EL (cell line): ENCODE data around the gene SLC35G1.
A peak's percentile ranks its signal among the peaks of the same experiment; 100 is the strongest.

Experiments
- DNase-seq: peaks from one replicate; pipeline ENCODE4 v3.0.0-alpha.2; 2016

Gene SLC35G1

DNA sequence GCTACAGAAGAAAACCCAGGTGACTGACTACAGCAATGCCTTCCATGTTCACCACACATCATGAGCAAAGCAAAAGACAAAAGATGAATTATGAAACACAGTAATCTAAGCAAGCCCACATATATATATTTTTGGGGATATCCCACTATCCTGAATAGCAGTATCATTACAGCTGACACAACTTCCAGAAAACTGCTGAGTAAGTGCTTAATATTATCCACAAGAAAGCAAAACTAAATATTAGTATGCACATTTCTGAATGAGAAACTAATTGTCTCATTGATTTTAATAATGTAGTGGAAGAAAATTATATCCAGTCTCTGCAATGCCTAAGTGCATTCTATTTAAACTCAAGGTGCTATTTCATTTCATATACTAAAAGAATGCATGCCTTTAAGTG, 14.5 kb upstream of the SLC35G1 start:
- no peak for DNase-seq

- DNase-seq, result peak; percentile 35
Observed at GRCh38 chr10:93894516-93895378, 969 bp downstream of the SLC35G1 start.

DNA sequence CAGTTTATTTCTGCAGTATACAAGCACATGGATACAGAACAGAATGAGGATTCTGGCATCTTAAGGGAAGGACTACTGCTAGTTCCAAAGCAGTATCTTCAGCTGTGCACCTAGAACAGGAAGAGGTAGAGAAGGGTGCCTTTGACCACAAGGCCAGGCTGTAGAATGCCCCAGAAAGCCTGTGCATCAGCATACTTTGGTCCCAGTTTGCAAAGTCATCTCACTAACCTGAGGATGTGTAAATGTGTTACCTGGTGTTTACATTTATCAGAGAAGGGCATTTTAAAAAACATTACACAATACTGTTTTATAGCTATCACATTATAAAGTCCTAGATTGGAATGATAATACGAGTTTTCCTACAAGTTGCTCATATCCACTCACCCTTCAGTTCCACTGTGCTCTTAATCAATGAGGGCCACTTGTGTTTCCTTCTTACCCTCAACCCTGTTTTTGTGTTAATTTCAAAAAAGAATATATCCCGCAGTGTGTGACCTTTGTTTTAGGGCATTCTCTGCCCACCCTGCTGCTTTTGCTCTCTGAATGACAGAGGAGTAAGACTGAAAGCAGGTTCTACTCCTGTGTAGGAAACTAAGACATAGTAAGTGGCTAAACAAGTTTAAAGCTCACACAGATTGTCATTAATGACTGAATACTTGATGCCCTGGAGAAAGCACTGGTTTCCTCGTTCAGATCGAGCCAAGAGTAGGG, 3.4 kb downstream of the SLC35G1 start:
- no peak for DNase-seq

GRCh38 chr10:93899109-93899508, 5.3 kb downstream of the SLC35G1 start:
- DNase-seq, result no peak

GRCh38 chr10:93903051-93903450, 9.3 kb downstream of the SLC35G1 start:
- DNase-seq, result no peak

DNA sequence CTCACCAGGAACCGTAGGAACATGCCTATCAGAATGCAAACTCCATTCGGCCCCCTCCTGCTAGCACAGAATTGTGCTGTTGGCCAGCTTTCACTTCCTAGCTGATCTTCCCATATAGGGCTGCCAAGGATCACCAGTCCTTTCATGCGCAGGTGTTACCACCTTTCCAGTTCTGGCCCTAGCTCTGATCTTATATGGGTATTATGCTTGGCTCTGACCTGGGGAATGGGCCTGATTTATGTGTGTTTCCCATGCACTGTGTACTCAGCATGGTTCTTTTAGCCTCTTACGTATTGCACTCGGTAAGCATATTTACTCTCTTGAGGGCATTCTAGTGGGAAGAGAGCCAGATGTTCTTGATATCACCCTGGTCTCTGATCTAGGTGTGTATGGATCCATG, 11.1 kb downstream of the SLC35G1 start:
- DNase-seq, result no peak

- no peak for DNase-seq
Observed at GRCh38 chr10:93907059-93907458, 13.3 kb downstream of the SLC35G1 start.

GRCh38 chr10:93911866-93912265, 18.1 kb downstream of the SLC35G1 start:
- no peak for DNase-seq

DNA sequence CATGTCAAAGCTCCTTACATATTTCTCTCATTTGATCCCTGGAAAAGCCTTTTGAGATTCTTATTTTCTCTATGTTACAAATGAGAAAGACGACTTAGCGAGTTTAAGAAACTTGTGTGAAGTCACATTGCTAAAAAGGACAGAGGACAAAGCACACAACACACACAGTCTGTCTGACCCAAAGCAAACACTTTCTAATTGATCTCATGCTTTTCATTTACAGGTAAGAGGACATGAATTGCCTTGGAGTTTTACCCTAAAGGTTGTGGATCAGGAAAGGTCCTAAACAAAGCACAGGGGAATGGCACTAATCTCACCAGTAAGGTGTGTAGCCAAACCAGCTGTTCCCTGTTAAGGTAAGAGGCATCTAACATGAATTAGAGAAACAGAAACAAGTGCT, 18.7 kb downstream of the SLC35G1 start:
- no peak for DNase-seq

DNA sequence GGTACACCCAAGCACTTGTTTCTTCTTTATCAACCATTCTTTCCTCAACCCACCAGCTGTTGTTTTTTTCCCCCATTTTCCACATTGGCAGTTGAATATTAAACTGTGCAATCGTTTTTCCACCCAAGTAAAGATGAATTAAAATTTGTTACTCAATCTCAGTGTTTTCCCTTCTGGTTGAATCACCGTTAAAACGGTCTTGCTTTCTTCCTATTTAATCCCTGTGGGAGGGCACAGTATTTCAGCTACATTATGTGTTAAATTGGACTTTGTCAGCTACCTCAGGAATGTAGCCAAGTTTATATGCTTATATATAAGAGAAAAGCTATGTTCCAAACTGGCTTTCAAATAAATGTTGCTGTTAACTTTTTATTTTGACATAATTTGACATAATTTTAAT, 19.9 kb downstream of the SLC35G1 start:
- no peak for DNase-seq

GRCh38 chr10:93915598-93915997, 21.8 kb downstream of the SLC35G1 start:
- DNase-seq, result no peak

GRCh38 chr10:93916257-93917063, 22.7 kb downstream of the SLC35G1 start:
- DNase-seq, result peak; percentile 36

DNA sequence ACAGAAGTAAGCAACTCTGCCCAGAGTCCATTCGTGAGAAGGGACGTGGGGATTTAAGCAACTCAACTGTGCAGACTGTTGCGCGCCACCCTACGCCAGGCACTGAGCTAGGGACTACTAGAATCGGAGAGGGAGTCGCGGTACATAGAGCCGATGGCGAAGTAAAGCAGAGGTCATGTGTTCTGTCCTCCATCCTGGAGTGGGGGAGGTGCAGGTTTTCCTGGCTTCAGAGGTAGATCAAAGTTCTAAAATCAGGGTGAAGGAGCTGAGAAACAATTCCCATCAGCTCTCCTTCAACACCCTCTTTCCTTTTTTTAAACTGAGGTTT, 23.2 kb downstream of the SLC35G1 start:
- no peak for DNase-seq

DNA sequence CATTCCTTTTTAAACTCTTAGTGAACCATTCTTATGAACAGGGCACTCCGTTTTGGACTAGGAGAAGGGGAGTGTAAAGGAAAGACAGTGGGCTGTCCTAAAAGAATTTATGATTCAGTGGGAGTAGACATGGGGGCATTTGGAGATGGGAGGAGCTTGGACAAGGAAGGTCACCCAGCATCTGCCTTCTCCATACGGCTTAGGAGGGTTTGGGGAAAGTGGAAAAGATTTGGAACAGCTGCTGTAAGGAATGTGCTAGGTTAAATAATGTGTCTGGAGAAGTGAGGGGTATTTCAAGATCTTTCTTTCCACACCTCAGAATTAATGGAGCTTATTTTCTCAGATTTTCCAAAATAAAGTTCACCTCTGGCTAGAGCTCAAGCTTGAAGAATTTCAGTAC, 24.0 kb downstream of the SLC35G1 start:
- no peak for DNase-seq

DNA sequence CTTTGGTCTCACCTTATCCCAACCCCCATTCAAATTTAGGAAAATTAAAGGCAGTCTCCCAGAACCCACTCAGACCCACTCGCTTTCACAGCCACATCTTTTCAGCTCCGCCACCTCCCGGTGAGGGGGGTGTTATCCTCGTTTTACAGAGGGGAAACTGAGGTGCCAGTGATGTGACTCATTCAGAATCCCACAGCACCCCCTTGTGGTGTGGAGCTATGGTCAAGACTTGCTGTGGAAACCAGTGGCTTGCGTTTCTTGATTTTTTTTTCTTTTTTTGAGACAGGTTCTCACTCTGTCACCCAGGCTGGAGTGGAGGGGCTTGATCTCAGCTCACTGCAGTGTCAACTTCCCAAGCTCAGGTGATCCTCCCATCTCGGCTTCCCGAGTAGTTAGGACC, 27.6 kb downstream of the SLC35G1 start:
- no peak for DNase-seq

- DNase-seq, result no peak
Observed at GRCh38 chr10:93926613-93927012, 32.8 kb downstream of the SLC35G1 start.

DNA sequence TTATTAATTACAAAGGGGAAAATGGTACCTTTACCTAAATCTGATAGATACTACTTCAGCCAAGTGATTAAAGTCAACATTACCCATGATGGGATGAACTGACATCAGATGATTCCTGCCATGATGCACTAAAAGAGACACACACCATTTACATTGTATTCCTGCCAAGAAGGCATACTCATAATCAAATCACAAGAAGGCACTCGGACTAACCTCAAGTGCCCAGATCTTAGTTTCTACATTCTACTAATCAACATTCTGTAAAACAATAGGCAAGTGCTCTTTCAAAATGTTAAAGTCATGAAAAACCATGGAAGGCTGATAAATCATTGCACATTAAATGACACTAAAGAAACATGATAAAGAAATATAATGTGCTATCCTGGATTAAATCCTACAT, 44.4 kb downstream of the SLC35G1 start:
- no peak for DNase-seq

GRCh38 chr10:93940881-93941280, 47.1 kb downstream of the SLC35G1 start:
- no peak for DNase-seq

DNA sequence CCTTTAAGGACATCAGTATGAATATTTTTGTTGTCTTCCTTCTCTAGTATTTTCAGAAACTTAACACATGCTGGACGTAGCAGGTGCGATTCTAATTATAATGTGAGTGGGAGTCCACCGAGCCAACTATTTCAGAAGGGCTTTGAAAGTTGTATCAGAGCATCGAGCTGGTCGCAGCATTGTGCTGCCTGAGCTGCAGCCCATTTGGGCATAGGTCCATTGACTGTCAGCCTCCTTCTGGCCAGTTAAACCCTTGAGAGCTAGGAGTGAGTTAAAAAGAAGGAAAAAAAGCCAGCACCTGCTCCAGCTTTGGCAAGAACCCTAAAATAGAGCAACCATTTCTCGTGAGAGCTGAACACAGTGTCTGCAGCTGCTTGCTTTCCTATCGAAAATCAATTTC, 47.8 kb downstream of the SLC35G1 start:
- no peak for DNase-seq

DNA sequence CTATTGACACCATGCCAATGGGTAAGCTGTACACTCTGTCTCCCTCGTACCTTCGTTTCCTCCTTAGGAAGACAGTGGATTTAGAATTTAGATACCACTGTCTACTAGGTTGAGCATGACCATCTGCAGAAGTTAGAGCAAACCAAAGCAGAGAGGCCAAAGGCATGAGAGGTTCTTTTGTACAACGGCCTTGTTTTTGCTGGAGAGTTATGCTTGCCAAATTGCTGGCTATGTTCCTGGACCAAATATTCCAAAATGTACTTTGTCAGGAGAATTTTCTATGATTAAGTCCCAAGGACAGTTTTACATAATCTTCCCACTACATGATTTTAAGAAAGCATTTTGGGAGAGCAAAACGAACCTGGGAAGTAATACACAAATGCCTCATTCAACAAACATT, 52.0 kb downstream of the SLC35G1 start:
- DNase-seq, result no peak

- DNase-seq, result peak; percentile 90
Observed at GRCh38 chr10:93947055-93947454, 53.3 kb downstream of the SLC35G1 start.

GRCh38 chr10:93947524-93947923, 53.7 kb downstream of the SLC35G1 start:
- DNase-seq, result no peak

GRCh38 chr10:93951905-93952304, 58.1 kb downstream of the SLC35G1 start:
- DNase-seq, result no peak
